Keratinocyte (primary cell): ENCODE results near the gene CCDC150.

Experiments used
- EZH2 ChIP-seq: IDR thresholded peaks from one replicate; pipeline ENCODE4 v1.6.1; 2012; ENCODE audit warnings: inconsistent platforms, mild to moderate bottlenecking, low read length, moderate library complexity
- TF ChIP-seq, protein P1 (sequence below), 3 experiments: IDR thresholded peaks in 1 of 3; conservative IDR thresholded peaks in 1 of 3; optimal IDR thresholded peaks in 1 of 3; 2 replicates in 2 of 3; 3 replicates in 1 of 3; pipeline versions ENCODE3 to v1.5.1; 2011; ENCODE audit warnings: low read length in 3 of 3, mild to moderate bottlenecking in 3 of 3, moderate library complexity in 2 of 3, control low read depth in 1 of 3, inconsistent platforms in 1 of 3; ENCODE audit not compliant: insufficient read depth in 2 of 3; ENCODE audit errors: extremely low read depth in 1 of 3

GRCh38 chr2:196679368-196679767 lies 39.9 kb downstream of the CCDC150 start:
- TF ChIP-seq EZH2, result no peak
- TF ChIP-seq, protein P1, sequence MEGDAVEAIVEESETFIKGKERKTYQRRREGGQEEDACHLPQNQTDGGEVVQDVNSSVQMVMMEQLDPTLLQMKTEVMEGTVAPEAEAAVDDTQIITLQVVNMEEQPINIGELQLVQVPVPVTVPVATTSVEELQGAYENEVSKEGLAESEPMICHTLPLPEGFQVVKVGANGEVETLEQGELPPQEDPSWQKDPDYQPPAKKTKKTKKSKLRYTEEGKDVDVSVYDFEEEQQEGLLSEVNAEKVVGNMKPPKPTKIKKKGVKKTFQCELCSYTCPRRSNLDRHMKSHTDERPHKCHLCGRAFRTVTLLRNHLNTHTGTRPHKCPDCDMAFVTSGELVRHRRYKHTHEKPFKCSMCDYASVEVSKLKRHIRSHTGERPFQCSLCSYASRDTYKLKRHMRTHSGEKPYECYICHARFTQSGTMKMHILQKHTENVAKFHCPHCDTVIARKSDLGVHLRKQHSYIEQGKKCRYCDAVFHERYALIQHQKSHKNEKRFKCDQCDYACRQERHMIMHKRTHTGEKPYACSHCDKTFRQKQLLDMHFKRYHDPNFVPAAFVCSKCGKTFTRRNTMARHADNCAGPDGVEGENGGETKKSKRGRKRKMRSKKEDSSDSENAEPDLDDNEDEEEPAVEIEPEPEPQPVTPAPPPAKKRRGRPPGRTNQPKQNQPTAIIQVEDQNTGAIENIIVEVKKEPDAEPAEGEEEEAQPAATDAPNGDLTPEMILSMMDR (optimal IDR thresholded peaks at IDR 0.05 in 1 of 3, IDR thresholded peaks at IDR 0.05 in 1 of 3, conservative IDR thresholded peaks at IDR 0.05 in 1 of 3; ENCODE audit: extremely low read depth in 1 of 3, insufficient read depth in 2 of 3, low read length in 3 of 3), result no peak
